WTC11 (cell line): Measurements from ENCODE around the gene WSB1.
"Not testable (repeated sequence)": the region's sequence is repeated elsewhere in the genome, so short reads cannot be mapped to it uniquely, and the experiment has no call there.

Source experiments
- AR ChIP-seq: fragments of 250-450 bp; sonication (Bioruptor Pico); IDR thresholded peaks from 2 replicates; pipeline ENCODE4 v1.9.0; 2021; ENCODE audit warnings: mild to moderate bottlenecking
- ATF3 ChIP-seq: sonication (generic); formaldehyde crosslinking; conservative IDR thresholded peaks from 2 replicates; pipeline ENCODE4 v1.8.1; 2022; ENCODE audit warnings: mild to moderate bottlenecking, missing genetic modification reagents
- CBFB ChIP-seq: sonication (generic); formaldehyde crosslinking; IDR thresholded peaks from 2 replicates; pipeline ENCODE4 v1.8.1; 2022; ENCODE audit warnings: mild to moderate bottlenecking, low read depth, missing genetic modification reagents
- CTCF ChIP-seq: fragments of 200-600 bp; IDR thresholded peaks from 2 replicates; pipeline ENCODE4 v1.8.0; 2022; ENCODE audit warnings: antibody characterized with exemption
- E2F1 ChIP-seq: sonication (generic); formaldehyde crosslinking; IDR thresholded peaks from 2 replicates; pipeline ENCODE4 v1.8.0; 2022; ENCODE audit warnings: mild to moderate bottlenecking, missing genetic modification reagents
- FOXP1 ChIP-seq: sonication (generic); formaldehyde crosslinking; IDR thresholded peaks from 2 replicates; pipeline ENCODE4 v1.8.0; 2022; ENCODE audit warnings: missing genetic modification reagents, mild to moderate bottlenecking, moderate library complexity, borderline replicate concordance
- OVOL2 ChIP-seq: fragments of 250-450 bp; sonication (Bioruptor Pico); IDR thresholded peaks from 2 replicates; pipeline ENCODE4 v1.9.0; 2021; ENCODE audit warnings: mild to moderate bottlenecking, borderline replicate concordance
- ZNF232 ChIP-seq: sonication (generic); formaldehyde crosslinking; IDR thresholded peaks from 2 replicates; pipeline ENCODE4 v1.8.0; 2022; ENCODE audit warnings: mild to moderate bottlenecking, missing genetic modification reagents
- ZNF512 ChIP-seq: sonication (generic); formaldehyde crosslinking; IDR thresholded peaks from 2 replicates; pipeline ENCODE4 v1.8.1; 2022; ENCODE audit warnings: missing genetic modification reagents, borderline replicate concordance
- ZNF671 ChIP-seq: fragments of 250-450 bp; sonication (Bioruptor Pico); IDR thresholded peaks from 2 replicates; pipeline ENCODE4 v1.8.0; 2021; ENCODE audit warnings: mild to moderate bottlenecking

- TF ChIP-seq AR (CRISPR knock-in tag); CTCF; OVOL2 (CRISPR knock-in tag); ZNF232 (CRISPR knock-in tag); ZNF512 (CRISPR knock-in tag); CBFB (CRISPR knock-in tag); E2F1; FOXP1; ATF3; ZNF671 (CRISPR knock-in tag): not testable (repeated sequence)
Observed at GRCh38 chr17:27328686-27329085, 34.8 kb downstream of the WSB1 start.
